Measurements from ENCODE around the gene DMWD.
"Not testable (repeated sequence)": the region's sequence is repeated elsewhere in the genome, so short reads cannot be mapped to it uniquely, and the experiment has no call there.

DMWD gene

DNA sequence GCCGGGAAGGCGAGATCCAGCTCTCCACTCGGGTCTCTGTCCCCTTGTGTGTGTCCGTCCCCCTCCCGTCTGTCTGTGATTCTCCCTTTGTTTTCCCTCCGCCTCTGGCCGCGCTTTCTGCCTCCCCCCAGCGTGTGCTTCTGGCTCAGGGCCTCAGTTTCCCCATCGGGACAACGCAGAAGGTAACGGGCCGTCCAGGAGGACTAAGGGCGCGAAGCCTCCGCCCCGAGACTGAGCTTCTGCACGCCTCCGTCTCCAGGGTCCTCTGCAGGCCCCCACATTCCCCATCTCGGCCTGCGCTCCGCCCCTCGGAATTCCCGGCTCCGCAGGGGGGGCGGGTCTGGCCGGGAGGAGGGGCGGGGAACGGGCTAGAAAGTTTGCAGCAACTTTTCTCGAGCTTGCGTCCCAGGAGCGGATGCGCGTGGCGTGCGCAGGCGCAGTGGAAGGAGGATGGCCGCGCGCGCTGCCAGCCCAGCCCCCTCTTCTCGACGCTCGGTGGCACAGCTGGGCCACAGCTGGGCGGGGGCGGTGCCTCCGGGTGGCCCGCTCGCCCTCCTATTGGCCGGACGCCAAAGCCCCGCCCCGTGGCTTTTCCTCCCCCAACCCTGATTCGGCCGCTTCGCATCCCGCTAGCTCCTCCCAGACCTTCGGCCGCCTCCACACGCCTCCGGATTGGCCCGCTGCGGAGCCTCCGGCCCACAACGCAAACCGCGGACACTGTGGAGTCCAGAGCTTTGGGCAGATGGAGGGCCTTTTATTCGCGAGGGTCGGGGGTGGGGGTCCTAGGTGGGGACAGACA is 23.5 kb downstream of the DMWD start, which contains the start of gene SIX5:
Gene SIX5, minus strand, starts transcription at position 269 of the 799 bp plus-strand sequence. CDS start 408 bp downstream, outside the sequence.
- DNase-seq: peak; percentile 95

DNA sequence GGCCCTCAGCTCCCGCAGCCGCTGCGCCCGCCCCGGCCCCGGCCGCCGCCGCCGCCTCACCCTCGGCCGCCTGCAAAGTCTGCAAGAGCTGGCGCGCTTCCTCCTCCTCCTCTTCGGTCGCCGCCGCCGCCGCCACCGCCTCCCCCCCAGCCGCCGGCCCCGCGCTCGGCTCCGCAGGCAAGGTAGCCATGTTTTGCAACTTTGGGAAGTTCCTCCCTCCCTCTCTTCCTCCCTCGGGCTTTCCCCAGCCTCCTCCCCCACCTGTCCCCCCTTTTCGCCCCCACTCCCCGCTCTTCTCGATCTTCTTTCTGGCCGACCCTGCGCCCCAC is 24.0 kb downstream of the DMWD start:
- DNase-seq: peak; percentile 57

DNA sequence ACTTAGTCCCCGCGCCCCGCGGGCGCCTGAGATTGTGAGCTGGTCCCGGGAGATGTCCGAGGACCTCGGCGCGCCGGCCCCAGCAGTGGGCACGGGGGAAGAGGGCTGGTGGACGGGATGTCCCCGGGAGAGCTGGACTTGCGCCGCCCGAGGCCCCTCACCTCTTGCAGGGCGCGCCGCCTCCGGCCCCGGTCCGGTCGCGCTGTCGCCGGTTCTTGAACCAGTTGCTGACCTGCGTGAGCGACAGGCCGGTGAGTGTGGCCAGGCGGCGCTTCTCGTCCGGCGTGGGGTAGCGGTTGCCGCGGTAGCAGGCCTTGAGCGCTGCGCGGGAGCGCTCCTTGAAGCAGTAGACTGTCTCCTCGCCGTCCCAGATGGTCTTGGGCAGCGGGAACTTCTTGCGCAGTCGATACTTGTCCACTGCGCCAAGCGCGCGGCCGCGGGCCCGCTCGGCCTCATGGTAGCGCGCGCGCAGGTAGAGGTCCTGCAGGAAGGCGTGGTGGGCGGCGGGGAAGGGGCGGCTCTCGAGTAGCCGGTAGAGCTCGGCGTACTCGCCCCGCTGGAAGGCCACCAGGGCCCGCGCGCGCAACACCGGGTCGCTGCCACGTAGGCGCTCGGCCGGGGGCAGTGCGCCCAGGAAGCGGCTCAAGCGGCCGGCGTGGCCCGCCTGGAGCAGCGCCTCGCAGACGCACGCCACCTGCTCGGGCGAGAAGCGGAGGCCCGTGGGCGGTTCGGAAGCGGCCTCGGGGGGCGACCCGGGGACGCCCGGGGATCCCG is 24.6 kb downstream of the DMWD start:
- DNase-seq: no peak

DNA sequence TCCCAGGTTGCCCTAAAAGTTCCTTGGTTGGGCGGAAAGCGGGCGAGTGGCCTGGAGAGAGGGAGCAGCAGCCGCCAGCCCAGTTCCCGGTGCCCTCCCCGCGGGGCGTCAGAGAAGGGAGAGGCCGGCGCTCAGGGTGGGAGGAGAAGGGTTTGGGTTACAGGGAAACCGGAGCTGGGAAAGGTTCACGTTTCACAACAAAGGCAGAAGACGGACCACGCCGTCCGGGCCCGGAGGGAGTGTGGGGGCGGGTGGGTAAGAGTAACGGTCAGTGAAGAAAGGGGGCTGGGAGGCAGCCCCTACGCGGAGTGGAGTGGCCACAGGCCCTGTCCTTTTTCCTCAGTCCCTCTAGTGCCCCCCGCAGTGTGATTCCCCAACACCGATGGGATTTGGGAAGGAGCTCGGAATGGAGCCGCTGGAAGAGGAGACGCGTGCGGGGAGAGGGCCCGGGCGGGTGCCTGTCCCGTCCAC is 25.2 kb downstream of the DMWD start:
- no peak for DNase-seq

DNA sequence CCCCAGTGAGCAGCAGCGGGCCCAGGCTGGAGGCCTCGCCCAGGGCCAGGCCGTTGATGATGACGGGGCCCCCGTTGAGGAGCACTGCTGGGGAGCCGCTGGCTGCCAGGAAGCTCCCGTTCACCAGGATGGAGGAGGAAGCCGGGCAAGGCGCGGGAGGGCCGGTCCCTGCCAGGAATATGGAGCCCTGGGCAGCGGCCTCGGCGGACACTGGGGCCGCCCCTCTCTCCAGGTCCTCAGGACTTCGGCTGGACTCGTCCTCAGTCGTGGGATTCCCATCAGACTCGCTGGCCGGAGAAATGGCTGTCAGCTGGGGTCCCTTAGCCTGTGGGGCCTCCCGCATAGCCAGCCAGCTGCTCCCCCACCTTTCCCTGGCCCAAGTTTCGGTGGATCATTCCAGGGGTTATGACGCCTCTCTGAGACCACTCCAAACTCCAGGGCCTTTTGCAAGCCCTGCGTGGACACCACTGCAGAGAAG is 25.7 kb downstream of the DMWD start:
- no peak for DNase-seq

DNA sequence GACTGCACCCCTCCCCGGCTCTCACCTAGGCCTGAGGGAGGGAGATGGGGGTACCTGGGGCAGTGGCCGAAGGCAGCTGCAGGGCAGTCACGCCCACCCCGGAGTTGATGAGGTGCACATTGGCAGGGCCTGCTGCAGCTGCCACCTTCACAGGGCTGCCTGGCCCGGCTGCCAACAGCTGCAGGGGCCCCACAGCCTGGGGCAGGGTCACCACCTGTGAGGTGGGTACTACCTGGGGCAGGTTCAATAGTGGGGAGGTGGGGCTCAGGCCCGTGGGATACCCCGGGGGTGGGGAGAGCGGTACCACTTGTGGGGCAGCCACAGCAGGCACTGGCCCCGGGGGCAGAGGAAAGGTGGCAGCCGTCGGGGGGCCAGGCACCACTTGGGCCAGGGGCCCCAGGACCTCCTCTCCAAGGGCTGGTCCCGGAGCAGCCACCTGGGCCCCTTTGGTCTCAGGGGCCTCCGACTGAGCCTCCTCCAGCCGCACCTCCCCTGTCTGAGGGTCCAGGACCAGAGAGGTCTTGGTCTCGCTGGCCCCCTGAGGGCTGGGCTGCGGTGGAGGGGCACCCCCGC is 26.3 kb downstream of the DMWD start:
- no peak for DNase-seq

DNA sequence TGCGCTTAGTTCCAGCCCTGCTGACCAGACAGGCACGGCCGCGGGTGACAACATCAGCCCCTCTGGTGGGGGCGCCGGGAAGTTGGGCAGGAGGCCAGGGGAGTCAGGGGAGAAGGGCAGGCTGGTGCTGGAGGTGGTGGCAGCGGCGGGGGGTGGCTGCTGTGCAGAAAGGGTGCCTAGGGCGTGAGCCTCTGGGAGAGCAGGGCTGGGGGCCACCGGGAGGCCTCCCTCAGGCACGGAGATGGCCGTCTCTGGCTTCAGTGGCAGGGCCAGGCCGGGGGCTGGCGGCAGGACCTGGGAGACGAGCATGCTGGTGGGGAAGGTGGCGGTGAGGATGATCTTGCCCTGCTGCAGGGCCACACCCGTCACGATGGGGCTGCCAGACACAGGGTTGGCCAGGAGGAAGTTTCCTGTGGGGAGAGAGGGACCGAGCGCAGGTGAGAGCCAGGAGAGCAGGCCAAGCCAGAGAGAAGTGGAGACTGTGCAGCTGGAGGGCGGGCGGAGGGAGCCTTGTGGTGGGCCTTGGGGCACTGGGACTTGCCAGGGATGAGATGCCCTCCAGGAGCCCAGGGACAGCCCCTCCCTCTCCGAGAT is 26.8 kb downstream of the DMWD start:
- DNase-seq: no peak

DNA sequence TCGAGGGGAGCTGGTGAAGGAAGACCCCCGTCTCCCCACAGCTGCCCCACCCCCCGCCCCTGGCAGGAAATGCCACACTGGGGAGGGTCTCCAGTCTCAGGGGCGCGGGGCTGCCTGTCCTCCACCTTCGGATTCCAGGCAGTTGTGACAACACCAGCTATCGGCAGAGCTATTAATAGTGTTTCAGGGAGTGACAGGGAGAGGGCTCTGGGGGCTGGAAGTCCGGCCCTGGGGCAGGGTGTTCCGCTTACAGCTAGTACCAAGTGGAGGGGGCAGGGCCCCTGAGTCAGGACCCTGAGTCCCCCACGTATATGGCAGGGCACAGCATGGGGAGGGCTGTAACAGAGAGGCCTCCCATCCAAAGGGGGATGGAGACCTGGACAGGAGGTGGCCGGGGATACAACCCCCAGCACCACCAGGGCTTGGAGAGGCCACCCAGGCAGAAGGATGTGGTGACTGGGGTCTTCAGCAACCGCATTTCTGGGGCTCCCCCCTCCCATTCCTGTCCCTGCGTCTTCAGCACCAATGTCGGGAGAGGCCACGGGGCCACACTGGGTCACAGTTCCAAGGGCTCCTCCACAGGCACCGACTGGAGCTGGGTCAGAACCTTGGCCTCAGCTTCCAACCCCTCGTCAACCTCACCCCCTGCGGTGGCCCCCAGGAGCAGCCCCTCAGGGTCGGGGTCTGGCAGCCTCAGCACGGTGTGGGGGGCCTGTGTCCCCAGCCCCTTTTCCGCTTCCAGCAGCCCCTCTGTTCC is 27.5 kb downstream of the DMWD start:
- DNase-seq: no peak

DNA sequence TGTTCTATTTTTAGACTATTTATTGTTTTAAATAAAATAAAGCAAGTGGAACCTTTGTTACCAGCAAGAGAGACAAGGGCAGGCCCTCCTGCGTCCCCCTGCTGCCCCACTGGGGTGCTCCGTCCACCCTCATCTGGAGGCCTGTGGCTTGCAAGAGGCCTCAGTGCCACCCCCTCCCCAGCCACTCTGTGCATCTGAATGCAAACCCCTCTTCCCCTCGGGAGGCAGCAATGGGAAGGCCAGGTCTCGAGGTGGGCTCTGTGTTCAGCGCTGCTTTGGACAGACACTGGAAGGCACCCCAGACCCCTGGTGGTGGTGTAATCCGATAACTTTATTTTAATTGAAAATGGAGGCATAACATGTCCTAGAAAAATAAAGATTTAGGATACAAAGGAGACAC is 28.2 kb downstream of the DMWD start:
- DNase-seq: no peak

DNA sequence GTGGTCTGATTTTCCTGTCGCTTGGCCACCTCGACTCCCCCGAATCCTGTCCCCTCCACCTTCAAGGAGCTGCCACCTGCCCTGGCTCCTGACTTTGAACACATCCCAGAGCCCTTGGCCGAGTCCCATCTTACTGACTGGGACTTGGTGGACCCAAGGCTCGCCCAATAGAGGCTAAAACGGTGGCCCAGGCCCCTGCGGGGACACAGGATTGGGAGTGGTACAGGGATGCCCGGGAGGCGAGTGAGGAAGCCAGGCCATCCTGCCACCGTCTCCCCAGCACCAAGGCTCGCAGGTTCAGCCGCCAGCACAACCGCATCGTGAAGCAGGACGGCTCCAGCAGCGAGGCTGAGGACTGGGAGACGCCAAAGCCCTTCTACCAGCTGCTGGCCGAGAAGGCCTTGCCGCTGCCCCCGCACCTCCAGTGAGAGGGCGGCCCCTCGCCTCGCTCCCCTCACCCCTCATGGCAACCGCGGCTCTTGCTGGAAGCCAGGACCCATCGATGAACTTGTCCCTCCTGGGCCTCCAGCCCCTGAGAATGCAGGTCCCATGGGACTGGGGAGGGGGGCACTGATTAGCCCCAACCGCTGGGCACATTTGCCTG is 28.9 kb downstream of the DMWD start:
- no peak for DNase-seq

DNA sequence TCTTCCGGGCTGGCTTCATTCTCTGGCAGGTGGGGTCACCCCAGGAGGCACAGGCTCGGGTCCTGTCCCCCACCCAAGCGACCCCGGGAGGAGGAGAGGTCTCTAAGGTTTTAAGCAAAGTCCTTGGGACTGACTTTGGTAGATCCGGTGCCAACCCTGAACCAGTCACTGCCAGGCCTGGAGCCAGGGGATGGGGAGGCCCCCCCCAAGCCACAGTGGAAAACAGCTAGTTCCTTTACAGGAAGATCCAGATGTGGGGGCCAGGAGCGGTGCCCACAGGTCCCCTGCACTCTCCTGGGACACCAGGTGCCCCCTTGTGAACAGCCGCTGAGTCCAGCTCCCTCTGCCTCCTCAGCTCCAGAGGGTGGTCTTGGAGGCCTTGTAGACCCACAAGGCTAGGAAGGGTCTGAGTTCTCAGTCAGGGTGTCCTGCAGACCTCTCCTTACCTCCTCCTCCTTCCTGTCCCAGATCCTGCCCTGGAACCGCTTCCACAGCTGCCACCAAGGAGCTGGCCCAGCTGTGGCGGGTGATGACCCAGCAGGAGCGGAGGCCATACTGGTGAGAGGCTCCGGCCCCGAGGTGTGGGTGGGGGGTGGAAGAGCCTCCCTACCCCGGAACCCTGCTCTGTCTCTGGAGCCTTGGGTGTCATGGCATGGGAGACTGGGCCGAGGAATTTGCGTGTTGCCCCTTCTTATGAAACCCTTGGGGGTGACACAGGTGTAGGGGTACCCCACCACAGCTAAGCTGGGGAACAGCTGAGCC is 29.6 kb downstream of the DMWD start:
- no peak for DNase-seq

DNA sequence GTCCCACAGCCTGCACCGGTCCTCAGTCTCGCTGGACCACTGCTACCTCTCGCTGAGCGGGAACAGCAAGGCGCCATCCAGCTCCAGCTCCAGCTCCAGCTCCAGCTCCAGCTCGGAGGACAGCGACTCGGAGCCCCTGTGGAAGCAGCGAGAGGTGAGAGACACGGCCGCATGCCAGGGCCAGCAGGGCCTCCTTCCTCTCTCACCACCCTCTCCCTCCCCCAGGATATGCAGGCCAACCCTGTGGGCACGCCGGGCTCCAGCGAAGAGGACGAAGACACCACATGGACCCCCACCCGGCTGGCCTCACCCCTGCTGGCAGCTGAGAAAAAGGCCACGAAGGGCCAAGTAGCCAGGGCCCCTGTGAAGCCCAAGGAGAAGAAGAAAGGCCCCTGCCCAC is 30.9 kb downstream of the DMWD start:
- DNase-seq: no peak

DNA sequence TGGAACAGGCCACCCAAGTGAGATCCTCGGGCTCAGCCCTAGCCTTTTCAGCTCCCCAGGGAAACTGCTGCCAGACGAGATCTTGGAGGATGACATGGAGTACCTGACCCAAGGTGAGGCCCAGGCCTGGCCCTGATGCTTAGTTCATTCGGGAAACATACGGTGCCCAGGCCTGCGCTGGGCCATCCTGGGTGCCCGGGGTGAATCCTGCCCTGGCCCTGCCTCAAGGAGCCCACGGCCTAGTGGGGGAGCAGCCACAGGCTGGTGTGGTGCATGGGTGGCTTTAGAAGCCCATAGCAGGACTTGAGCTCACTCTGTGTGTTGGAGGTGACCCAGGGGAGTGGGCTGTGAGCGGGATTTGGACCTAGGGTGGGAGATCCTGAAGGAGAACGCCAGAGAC is 33.7 kb downstream of the DMWD start:
- no peak for DNase-seq

DNA sequence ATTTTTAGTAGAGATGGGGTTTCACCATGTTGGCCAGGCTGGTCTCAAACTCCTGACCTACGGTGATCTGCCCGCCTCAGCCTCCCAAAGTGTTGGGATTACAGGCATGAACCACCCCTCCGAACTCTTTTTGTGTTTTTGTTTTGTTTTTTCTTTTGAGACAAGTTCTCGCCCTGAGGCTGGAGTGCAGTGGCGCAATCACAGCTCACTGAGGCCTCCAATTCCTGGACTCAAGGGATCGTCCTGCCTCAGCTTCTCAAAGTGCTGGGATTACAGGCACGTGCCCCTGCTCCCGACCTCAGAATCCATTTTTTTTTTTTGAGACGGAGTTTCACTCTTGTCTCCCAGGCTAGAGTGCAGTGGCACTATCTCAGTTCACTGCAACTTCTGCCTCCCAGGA is 35.0 kb downstream of the DMWD start:
- DNase-seq: no peak

DNA sequence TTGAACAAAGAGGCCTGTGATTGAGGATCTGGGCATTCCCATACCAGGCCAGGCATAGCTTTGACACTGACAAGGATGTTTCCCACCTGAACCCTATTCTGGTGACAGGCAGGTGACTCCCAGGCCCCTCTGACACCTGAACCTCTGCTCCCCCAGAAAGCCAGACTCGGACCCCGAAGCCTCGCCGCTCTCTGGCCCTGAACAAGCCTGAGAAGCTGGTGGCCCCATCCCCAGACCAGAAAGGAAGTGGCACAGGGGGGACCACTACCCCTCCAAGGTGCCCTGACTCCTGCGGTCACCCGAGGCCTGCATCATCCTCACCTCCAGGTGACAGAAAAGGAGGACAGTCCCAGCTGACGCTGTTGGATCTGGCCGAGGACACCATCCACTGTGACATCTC is 38.3 kb downstream of the DMWD start:
- no peak for DNase-seq

DNA sequence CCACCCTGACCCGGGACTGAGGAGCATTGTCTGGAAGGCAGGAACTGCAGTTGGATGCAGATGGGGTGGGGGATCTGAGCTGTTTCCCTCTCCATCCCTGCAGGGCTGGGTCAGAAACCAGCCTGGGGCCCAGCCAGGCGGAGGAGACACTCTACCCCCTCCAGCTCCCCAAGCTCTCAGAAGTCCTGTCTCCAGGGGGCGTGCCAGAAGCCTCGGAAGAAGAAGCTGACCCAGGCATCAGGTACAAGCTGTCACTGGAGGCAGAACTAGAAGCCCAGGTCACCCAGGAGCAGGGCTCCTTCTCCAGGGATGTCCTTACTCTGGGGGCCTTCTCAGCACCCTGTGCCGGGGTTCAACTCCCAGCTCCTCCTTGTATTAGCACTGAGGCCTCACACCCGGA is 39.1 kb downstream of the DMWD start:
- no peak for DNase-seq

DNA sequence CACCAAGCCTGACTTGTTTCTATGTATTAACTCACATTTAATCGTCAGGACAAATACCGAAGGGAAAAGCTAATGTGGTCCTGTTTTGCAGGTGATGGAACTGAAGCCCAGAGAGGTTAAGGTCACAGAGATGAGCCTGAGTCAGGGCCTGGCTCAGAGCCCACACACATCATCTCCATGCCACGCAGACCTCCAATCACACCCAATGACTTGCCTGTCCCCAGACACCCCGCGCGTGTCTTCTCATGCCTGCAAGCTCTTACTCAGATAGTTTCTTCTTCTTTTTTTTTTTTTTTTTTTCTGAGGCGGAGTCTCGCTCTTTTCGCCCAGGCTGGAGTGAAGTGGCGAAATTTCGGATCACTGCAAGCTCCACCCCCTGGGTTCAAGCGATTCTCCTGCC is 40.0 kb downstream of the DMWD start:
- no peak for DNase-seq

DNA sequence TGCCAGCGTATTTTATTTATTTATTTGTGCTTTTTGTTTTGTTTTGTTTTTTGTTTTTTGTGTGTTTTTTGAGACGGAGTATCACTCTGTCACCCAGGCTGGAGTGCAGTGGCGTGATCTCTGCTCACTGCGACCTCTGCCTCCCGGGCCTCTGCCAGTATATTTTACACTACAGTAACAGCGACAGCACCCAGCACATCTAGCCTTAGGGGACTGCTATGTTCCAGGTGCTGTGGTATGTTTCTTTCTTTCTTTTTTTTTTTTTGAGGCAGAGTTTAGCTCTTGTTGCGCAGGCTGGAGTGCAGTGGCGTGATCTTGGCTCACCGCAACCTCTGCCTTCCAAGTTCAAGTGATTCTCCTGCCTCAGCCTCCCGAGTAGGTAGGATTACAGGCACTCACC is 41.2 kb downstream of the DMWD start:
- not testable (repeated sequence) for DNase-seq

DNA sequence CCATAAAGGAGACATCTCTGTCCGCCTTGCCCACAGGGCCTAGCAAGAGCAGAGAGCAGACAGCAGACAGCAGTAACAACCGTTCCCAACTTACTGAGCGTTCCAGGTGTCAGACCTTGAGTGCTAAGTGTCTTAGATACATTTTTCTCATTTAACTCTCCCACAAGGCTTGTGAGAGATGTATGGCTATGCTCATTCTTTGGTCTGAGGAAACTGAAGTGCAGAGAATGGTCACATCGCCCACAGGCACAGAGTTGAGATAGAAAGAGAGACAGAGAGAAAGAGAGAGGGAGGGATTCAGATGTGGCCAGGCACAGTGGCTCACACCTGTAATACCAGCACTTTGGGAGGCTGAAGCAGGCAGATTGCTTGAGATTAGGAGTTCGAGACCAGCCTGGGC is 45.1 kb downstream of the DMWD start:
- no peak for DNase-seq

DNA sequence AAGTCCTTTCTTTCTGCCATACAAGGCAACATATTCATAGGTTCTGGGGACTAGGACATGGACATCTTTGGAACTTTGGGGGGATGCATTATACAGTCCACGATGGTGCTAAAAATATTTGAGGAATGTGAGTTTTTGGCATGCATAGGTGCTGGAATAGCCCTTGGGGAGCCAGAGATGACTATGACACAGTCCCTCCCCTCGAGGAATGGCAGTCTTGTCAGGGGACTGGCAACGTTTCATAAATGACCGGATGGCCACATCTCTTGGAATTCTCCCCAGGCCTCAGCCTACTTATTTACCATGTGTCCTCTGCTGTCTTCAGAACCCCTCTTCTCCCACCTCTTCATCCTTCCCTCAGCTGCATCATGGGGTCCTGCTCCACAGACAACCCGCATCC is 45.8 kb downstream of the DMWD start:
- no peak for DNase-seq

DNA sequence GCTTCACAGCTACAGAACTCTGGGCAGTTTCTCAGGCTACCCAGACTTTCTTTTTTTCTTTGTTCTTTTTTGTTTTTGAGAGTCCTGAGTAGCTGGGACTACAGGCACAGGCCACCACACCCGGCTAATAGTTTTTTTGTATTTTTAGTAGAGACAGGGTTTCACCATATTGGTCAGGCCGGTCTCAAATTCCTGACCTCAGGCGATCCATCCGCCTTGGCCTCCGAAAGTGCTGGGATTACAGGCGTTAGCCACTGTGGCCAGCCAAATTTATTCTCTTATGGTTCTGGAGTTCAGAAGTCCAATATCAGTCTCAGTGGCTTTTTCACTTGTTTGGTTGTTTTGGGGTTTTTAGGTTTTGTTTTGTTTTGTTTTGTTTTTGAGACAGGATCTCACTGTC is 47.0 kb downstream of the DMWD start:
- no peak for DNase-seq
